ENCODE measurements around the gene ZNF3. TPM values are rescaled to one million over a fixed set of nuclear protein-coding genes. Genes with fewer than 3 reads are reported as not detected.
A peak's percentile ranks its signal among the peaks of the same experiment; 100 is the strongest.

ZNF3 gene
- total RNA-seq, 1 donor: 24.3 TPM

GRCh38 chr7:100053215-100053614 is 28.3 kb downstream of the ZNF3 start:
- H3K4me3 ChIP-seq (ENCODE audit: low read depth, low read length): no peak overlapping the region
- peak; percentile 26 for TF ChIP-seq CTCF (IDR thresholded peaks at IDR 0.05; ENCODE audit: insufficient read depth, low read length)
- peak; percentile 75 for DNase-seq (ENCODE audit: low read depth)

- no peak for DNase-seq (ENCODE audit: low read depth)
- TF ChIP-seq CTCF (IDR thresholded peaks at IDR 0.05; ENCODE audit: insufficient read depth, low read length): no peak
- H3K4me3 ChIP-seq (ENCODE audit: low read depth, low read length): no peak overlapping the region
Measured at GRCh38 chr7:100051611-100052010, 29.9 kb downstream of the ZNF3 start.

GRCh38 chr7:100049441-100050291 is 31.9 kb downstream of the ZNF3 start, which contains the start of gene ZSCAN21:
Gene ZSCAN21, plus strand, starts transcription at chr7:100049774. Its CDS starts 7,233 bp downstream, at chr7:100057007.
- DNase-seq (ENCODE audit: low read depth): peak; percentile 83
- TF ChIP-seq CTCF (IDR thresholded peaks at IDR 0.05; ENCODE audit: insufficient read depth, low read length): no peak
- peak within 1 kb of the TSS; percentile 89 for H3K4me3 ChIP-seq (ENCODE audit: low read depth, low read length)

GRCh38 chr7:100048680-100049079 is 32.8 kb downstream of the ZNF3 start:
- H3K4me3 ChIP-seq (ENCODE audit: low read depth, low read length): no peak overlapping the region
- no peak for DNase-seq (ENCODE audit: low read depth)
- no peak for TF ChIP-seq CTCF (IDR thresholded peaks at IDR 0.05; ENCODE audit: insufficient read depth, low read length)

- no peak for TF ChIP-seq CTCF (IDR thresholded peaks at IDR 0.05; ENCODE audit: insufficient read depth, low read length)
- no peak overlapping the region for H3K4me3 ChIP-seq (ENCODE audit: low read depth, low read length)
- no peak for DNase-seq (ENCODE audit: low read depth)
Measured at GRCh38 chr7:100044718-100045117, 36.8 kb downstream of the ZNF3 start.

- DNase-seq (ENCODE audit: low read depth): no peak
- no peak for TF ChIP-seq CTCF (IDR thresholded peaks at IDR 0.05; ENCODE audit: insufficient read depth, low read length)
- no peak overlapping the region for H3K4me3 ChIP-seq (ENCODE audit: low read depth, low read length)
Measured at GRCh38 chr7:100040575-100040974, 40.9 kb downstream of the ZNF3 start.

All from fibroblast of the aortic adventitia (primary cell).